ENCODE data around the gene ZNF335.

Gene ZNF335

DNA sequence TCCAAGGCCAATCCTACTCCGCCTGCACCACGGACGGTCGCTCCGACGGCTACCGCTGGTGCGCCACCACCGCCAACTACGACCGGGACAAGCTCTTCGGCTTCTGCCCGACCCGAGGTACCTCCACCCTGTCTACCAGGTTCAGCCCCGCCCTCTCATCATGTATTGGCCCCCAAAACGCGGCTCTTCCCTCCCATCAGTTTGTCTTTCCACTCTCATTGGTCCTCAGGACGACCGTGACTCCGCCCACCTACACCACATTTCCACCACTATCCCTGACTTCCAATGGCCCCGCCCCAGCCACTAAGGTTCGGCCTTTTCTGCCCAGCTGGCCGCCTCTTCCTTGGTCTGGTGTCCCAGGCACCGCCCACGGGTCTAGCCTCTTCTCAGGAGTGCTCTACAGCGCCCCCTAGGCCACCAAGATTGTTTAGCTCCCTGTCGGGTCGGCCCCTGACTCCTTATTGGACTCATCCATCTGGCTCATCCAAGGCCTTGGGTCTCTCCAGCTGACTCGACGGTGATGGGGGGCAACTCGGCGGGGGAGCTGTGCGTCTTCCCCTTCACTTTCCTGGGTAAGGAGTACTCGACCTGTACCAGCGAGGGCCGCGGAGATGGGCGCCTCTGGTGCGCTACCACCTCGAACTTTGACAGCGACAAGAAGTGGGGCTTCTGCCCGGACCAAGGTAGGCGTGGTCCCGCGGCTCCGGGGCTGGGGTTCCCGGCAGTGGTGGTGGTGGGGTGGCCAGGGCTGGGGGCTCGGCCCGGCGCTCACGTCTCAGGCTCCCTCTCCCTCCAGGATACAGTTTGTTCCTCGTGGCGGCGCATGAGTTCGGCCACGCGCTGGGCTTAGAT lies 39.9 kb upstream of the ZNF335 start:
- H3K27me3 ChIP-seq (ENCODE audit: insufficient read depth, low read length): no peaks in the 10 kb centered on the region

DNA sequence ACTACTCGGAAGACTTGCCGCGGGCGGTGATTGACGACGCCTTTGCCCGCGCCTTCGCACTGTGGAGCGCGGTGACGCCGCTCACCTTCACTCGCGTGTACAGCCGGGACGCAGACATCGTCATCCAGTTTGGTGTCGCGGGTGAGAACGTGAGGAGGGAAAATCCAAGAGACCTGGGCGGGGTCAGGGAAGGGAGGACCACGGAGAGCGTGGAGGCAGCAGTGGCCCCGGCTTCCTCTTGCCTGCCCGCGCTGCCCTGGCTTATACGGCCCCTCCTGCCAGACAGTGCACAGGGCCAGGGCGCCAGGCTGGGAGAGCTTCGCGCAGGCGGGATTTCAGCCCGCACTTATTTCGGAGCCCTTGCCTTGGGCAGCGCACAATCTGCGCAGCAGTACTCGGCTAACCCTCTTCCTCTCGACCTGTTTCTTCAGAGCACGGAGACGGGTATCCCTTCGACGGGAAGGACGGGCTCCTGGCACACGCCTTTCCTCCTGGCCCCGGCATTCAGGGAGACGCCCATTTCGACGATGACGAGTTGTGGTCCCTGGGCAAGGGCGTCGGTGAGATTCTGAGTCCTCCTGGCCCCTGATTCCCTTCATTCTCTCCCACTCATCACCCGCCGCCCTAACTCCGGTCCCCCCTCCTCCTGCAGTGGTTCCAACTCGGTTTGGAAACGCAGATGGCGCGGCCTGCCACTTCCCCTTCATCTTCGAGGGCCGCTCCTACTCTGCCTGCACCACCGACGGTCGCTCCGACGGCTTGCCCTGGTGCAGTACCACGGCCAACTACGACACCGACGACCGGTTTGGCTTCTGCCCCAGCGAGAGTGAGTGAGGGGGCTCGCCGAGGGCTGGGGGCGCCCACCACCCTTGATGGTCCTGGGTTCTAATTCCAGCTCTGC lies 38.7 kb upstream of the ZNF335 start:
- no peaks in the 10 kb centered on the region for H3K9me2 ChIP-seq (ENCODE audit: low read depth, low read length)
- peaks cover 7% of the 10 kb centered on the region for H3K4me1 ChIP-seq (ENCODE audit: insufficient read depth, low read length, severe bottlenecking)
- H3K36me3 ChIP-seq (ENCODE audit: insufficient read depth, low read length): no peaks in the 10 kb centered on the region
- H2AFZ ChIP-seq (ENCODE audit: low read length): no peak overlapping the region
- H3F3A ChIP-seq (ENCODE audit: insufficient read depth, low read length): no peaks in the 10 kb centered on the region
- H4K20me1 ChIP-seq (ENCODE audit: insufficient read depth, low read length): no peaks in the 10 kb centered on the region
- H3K79me2 ChIP-seq (ENCODE audit: insufficient read depth, low read length): no peaks in the 10 kb centered on the region
- H3K4me3 ChIP-seq (ENCODE audit: low read depth, low read length, poor library complexity, severe bottlenecking): no peak overlapping the region
- H3K27me3 ChIP-seq (ENCODE audit: insufficient read depth, low read length): no peaks in the 10 kb centered on the region
- TF ChIP-seq, protein P1, sequence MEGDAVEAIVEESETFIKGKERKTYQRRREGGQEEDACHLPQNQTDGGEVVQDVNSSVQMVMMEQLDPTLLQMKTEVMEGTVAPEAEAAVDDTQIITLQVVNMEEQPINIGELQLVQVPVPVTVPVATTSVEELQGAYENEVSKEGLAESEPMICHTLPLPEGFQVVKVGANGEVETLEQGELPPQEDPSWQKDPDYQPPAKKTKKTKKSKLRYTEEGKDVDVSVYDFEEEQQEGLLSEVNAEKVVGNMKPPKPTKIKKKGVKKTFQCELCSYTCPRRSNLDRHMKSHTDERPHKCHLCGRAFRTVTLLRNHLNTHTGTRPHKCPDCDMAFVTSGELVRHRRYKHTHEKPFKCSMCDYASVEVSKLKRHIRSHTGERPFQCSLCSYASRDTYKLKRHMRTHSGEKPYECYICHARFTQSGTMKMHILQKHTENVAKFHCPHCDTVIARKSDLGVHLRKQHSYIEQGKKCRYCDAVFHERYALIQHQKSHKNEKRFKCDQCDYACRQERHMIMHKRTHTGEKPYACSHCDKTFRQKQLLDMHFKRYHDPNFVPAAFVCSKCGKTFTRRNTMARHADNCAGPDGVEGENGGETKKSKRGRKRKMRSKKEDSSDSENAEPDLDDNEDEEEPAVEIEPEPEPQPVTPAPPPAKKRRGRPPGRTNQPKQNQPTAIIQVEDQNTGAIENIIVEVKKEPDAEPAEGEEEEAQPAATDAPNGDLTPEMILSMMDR (IDR thresholded peaks at IDR 0.05; ENCODE audit: low read length): no peak
- no peak for TF ChIP-seq EZH2 (IDR thresholded peaks at IDR 0.05; ENCODE audit: borderline replicate concordance, low read length)
- no peaks in the 10 kb centered on the region for H3K9me3 ChIP-seq (ENCODE audit: low read length)
- H3K4me2 ChIP-seq (ENCODE audit: low read length): no peak overlapping the region
- H3K27ac ChIP-seq (ENCODE audit: low read depth, low read length, poor library complexity, severe bottlenecking): no peak overlapping the region
- H3K9ac ChIP-seq (ENCODE audit: low read length): no peak overlapping the region

More for the DNA sequence above, 39.9 kb upstream of the ZNF335 start:
- Histone ChIP-seq H3K9me2 (ENCODE audit: low read depth, low read length) (no peaks in the 10 kb centered on the region), H4K20me1 (ENCODE audit: insufficient read depth, low read length) (no peaks in the 10 kb centered on the region), H3K4me3 (ENCODE audit: low read depth, low read length, poor library complexity, severe bottlenecking) (no peak overlapping the region), H3K4me2 (ENCODE audit: low read length) (no peak overlapping the region), H3K36me3 (ENCODE audit: insufficient read depth, low read length) (no peaks in the 10 kb centered on the region), H3F3A (ENCODE audit: insufficient read depth, low read length) (no peaks in the 10 kb centered on the region), H3K9me3 (ENCODE audit: low read length) (no peaks in the 10 kb centered on the region), H2AFZ (ENCODE audit: low read length) (no peak overlapping the region), H3K79me2 (ENCODE audit: insufficient read depth, low read length) (no peaks in the 10 kb centered on the region), H3K9ac (ENCODE audit: low read length) (no peak overlapping the region), H3K27ac (ENCODE audit: low read depth, low read length, poor library complexity, severe bottlenecking) (no peak overlapping the region), H3K4me1 (ENCODE audit: insufficient read depth, low read length, severe bottlenecking) (peaks cover 7% of the 10 kb centered on the region)
- TF ChIP-seq EZH2 (IDR thresholded peaks at IDR 0.05; ENCODE audit: borderline replicate concordance, low read length): no peak
- TF ChIP-seq, protein P1 (IDR thresholded peaks at IDR 0.05; ENCODE audit: low read length): peak; percentile 59

DNA sequence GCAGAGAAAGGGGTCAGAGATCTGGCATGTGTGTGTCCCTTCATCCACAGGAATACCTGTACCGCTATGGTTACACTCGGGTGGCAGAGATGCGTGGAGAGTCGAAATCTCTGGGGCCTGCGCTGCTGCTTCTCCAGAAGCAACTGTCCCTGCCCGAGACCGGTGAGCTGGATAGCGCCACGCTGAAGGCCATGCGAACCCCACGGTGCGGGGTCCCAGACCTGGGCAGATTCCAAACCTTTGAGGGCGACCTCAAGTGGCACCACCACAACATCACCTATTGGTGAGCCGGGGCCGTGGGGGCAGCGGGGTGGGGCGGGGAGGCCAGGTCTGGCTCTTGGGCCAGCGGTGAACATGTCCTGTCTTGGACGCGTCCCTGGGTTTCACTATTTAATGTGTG lies 37.8 kb upstream of the ZNF335 start:
- Histone ChIP-seq H3K9me2 (ENCODE audit: low read depth, low read length) (no peaks in the 10 kb centered on the region), H3K4me2 (ENCODE audit: low read length) (no peak overlapping the region), H3K79me2 (ENCODE audit: insufficient read depth, low read length) (no peaks in the 10 kb centered on the region), H3F3A (ENCODE audit: insufficient read depth, low read length) (no peaks in the 10 kb centered on the region), H4K20me1 (ENCODE audit: insufficient read depth, low read length) (no peaks in the 10 kb centered on the region), H3K9ac (ENCODE audit: low read length) (no peak overlapping the region), H2AFZ (ENCODE audit: low read length) (no peak overlapping the region), H3K36me3 (ENCODE audit: insufficient read depth, low read length) (no peaks in the 10 kb centered on the region), H3K4me3 (ENCODE audit: low read depth, low read length, poor library complexity, severe bottlenecking) (no peak overlapping the region), H3K27ac (ENCODE audit: low read depth, low read length, poor library complexity, severe bottlenecking) (no peak overlapping the region), H3K9me3 (ENCODE audit: low read length) (no peaks in the 10 kb centered on the region), H3K4me1 (ENCODE audit: insufficient read depth, low read length, severe bottlenecking) (peaks cover 7% of the 10 kb centered on the region), H3K27me3 (ENCODE audit: insufficient read depth, low read length) (no peaks in the 10 kb centered on the region)
- TF ChIP-seq EZH2 (IDR thresholded peaks at IDR 0.05; ENCODE audit: borderline replicate concordance, low read length): no peak
- TF ChIP-seq, protein P1 (IDR thresholded peaks at IDR 0.05; ENCODE audit: low read length): no peak

Data from OCI-LY1 (cell line).